HG02798 (cell line): ENCODE measurements around the gene CFAP46.
"Not testable (repeated sequence)": the region's sequence is repeated elsewhere in the genome, so short reads cannot be mapped to it uniquely, and the experiment has no call there.

ENCODE experiments used
- ATAC-seq: cut with Tn5 transposase; IDR thresholded peaks from one replicate; pipeline ENCODE4 v1.9.1; 2021; ENCODE audit warnings: mild to moderate bottlenecking; ENCODE audit not compliant: unreplicated experiment, poor library complexity

CFAP46 gene

GRCh38 chr10:132836832-132837540 lies 105.4 kb downstream of the CFAP46 start:
- ATAC-seq: no peak

- no peak for ATAC-seq
These were observed 106.0 kb downstream of the CFAP46 start for GRCh38 chr10:132836248-132836831.

GRCh38 chr10:132835848-132836233 lies 106.5 kb downstream of the CFAP46 start:
- ATAC-seq: no peak

GRCh38 chr10:132834891-132835847 lies 107.2 kb downstream of the CFAP46 start:
- ATAC-seq: no peak

GRCh38 chr10:132834311-132834761 lies 108.0 kb downstream of the CFAP46 start:
- ATAC-seq: no peak

- ATAC-seq: no peak
These were observed 108.8 kb downstream of the CFAP46 start for GRCh38 chr10:132833421-132834111.

DNA sequence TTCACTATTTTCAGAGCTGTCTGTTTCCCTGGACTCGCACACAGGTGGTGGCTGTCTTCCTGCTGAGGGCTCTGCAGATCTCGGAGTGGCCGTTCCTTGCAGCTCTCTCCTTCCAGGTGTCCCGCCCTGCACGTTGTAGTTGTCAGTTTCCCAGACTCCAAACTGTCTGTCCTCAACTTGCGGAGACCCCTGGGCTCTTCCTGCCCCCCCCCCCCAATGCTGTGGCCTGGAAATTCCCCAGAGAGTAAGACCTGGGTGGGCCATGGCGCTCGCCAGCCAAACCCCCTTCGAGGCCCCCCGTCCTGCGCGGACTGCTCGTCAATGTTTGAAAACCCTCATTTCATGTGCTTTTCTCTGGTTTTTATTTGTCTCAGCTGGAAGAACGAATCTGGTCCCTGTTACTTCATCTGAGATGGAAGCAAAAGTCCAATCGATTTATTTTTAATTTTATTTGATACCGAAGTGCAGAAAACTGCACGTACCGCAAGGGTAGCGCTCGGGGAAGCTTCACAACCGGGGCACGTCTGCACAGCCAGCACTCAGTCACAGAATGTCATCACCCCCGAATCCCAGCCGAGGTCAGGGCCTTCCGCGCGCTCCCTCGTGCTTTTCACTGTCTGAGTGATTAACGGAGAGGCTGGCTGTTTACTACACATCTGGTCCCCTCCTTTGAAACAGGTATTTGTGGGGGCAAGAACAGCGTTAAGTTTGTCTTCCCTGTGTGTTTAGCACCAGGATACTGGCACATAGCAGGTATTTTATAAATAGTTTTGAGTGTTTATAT lies 110.0 kb downstream of the CFAP46 start:
- ATAC-seq: no peak

- ATAC-seq: no peak
These were observed 113.0 kb downstream of the CFAP46 start for GRCh38 chr10:132829403-132829802.

- no peak for ATAC-seq
These were observed 113.7 kb downstream of the CFAP46 start for GRCh38 chr10:132828681-132829080.

DNA sequence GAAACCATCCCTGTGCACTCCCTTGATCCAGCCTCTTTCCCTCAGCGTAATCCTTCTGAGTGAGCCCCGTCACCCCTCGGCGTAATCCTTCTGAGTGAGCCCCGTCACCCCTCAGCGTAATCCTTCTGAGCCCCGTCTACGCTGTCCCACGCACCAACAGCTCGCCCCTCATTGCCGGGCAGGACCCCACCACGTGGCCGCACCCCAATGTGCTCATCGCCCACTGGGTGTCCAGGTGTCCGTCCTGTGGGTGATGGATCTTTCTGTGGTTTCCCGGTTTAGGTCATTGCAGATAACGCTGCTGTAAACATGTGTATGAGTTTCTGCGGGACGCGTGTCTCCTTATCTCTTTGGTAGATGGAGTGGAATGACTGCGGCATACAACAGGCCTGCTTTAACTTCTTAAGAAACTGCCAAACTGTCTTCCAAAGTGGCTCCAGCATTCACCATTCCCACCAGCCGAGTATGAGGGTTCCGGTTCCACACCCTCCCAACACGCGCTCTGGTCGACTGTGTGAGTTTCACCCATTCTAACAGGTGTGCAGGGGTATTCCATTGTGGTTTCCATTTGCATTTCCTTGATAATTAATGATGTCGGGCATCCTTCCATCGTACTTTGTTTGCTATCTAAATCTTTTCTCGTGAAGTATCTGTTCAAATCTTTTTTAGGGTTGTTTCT lies 114.4 kb downstream of the CFAP46 start:
- ATAC-seq: no peak

DNA sequence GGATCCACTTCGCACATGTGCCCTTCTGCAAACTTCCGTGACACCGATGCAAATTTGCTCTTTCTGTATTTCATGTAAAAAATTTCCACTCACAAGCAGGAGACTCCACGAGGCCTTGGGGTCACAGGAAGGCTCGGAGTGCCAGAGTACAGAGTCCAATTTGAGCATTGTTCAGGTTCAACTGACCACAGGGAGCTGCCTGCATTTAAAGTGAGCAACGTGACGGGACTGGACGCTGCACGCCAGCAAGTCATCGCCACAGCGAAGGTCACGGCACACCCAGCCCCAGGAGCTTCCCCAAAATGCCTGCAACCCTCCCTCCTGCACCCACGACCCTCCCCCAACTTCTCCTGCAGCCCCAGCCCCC lies 115.0 kb downstream of the CFAP46 start:
- ATAC-seq: no peak

DNA sequence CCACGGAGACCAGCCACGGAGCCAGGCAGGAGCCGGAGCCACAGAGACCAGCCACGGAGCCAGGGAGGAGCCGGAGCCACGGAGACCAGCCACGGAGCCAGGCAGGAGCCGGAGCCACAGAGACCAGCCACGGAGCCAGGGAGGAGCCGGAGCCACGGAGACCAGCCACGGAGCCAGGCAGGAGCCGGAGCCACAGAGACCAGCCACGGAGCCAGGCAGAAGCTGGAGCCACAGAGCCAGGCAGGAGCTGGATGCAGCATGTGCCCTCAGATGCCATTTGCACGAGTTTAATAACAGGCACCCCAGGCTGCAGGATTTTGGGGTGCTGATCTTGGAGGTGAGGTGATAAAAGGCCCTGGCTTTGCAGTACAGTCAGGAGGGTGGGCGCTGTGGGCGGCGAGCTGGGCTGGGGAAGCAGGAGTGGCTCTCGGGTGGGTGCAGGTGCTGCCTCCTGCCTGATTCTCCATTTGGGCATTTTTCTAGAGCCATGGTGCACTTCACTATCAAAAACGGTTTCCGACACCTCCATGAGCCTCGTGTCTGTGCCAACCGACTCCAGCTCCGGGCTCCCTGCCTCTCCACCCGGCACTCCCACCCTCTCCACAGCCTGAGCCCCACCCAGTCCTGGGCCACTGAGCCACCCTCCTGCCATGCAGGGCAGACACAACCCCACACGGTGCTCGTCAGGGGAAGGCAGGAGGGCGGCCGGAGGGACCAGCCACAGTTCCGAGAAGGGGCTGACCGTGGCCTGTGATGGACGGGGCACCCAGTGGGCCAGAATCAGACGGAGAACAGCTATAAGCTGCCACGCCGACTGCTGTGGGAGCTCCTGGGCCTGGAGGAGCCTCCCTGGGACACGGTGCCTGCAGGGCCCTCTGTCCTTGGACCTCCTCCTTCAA lies 115.6 kb downstream of the CFAP46 start:
- no peak for ATAC-seq

GRCh38 chr10:132825783-132826523 lies 116.4 kb downstream of the CFAP46 start:
- ATAC-seq: not testable (repeated sequence)

- ATAC-seq: no peak
These were observed 122.3 kb downstream of the CFAP46 start for GRCh38 chr10:132820056-132820455.

DNA sequence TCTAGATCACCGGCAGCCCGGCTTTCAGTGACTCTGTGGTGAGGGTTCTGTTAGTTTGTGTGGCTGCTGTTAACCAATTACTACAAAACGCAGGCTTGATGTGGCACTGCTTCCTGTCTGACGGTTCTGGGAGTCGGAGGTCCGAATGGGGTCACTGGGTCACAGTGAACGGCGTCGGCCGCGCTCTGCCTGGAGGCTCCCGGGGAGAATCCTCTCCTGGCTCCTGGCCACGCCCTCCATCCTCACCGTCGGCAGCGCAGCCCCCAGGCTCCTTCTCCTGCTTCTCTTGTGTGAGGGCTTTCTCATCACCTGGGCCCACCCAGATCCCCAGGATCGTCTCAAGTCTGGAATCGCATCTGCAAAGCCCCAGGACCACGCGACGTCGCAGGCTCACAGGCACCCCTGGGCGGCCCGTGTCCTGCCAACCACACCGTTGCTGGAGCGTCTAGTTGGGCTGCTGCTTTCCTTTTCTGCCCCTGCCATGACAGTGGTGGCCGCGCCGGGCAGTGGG lies 124.6 kb downstream of the CFAP46 start:
- ATAC-seq: no peak

GRCh38 chr10:132816718-132817117 lies 125.7 kb downstream of the CFAP46 start:
- no peak for ATAC-seq

DNA sequence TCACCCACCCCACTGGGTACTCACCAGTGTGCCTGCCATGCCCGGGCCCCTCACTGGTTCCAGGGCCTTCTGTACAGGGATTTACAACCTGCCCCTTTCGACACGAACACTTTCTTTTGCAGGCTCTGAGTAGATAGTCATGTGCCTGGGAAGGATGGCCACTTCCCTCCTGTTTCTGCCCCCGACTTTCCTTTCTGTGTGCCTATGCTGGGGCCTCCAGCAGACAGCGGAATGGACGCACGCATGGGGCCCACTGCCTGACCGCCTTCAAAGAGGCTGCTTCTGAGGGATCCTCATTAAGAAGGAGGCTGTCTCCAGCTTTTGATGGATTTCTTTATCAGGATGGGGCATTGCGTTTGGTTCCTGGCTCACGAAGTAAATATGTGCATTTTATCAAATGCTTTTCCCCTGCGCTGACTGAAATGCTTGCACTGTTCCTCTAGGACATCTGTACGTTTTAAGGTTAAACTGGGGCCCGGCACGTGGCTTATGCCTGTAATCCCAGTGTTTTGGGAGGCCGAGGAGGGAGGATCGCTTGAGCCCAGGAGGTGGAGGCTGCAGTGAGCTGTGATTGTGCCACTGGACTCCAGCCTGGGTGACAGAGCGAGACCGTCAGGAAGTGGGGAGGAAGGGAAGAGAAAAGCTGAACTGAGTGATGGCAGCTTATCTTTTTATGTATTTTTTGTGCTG lies 127.1 kb downstream of the CFAP46 start:
- ATAC-seq: no peak
